IMR-90 (cell line): Measurements from ENCODE around the gene ARHGEF16. TPM values are rescaled to one million over a fixed set of nuclear protein-coding genes. Genes with fewer than 3 reads are reported as not detected.

Experiments
- ATAC-seq: fragments of 200-7000 bp; cut with Tn5 transposase; 2 replicates; pipeline ENCODE4 v1.9.1; 2020; ENCODE audit warnings: low read depth, mild to moderate bottlenecking, moderate library complexity
- BruUV-seq: library from RNA; stranded (reverse); fragments of 400-500 nt; replicated peaks from 2 replicates; lab custom pipeline; 2021; lab: Mats Ljungman, UMichigan
- CTCF ChIA-PET: fragments of 300-600 bp; formaldehyde crosslinking; extraction: SDS; loops from one replicate; lab custom pipeline; 2021; ENCODE audit warnings: antibody characterized with exemption; lab: Yijun Ruan, JAX
- POLR2A ChIA-PET: fragments of 300-600 bp; sonication (Branson Sonifier 250); formaldehyde crosslinking; loops from one replicate; lab custom pipeline; 2022; ENCODE audit warnings: antibody characterized with exemption; ENCODE audit not compliant: unreplicated experiment; lab: Charles Lee
- DNase-seq: peaks from one replicate; pipeline ENCODE4 v3.0.0; 2013
- H2AFZ ChIP-seq: replicated peaks from 2 replicates; pipeline ENCODE3; 2013; ENCODE audit warnings: low read length, mild to moderate bottlenecking; ENCODE audit not compliant: poor library complexity
- H2AK5ac ChIP-seq: 2 replicates; pipeline ENCODE4 v1.6.1; 2013; ENCODE audit warnings: low read depth, low read length, inconsistent platforms
- H2AK9ac ChIP-seq: replicated peaks from 2 replicates; pipeline ENCODE3; 2013; ENCODE audit warnings: mild to moderate bottlenecking, low read depth, low read length, moderate library complexity; ENCODE audit not compliant: poor library complexity
- H2BK120ac ChIP-seq: 2 replicates; pipeline ENCODE4 v1.6.1; 2013; ENCODE audit warnings: low read depth, low read length, inconsistent platforms
- H2BK15ac ChIP-seq: 3 replicates; pipeline ENCODE4 v1.6.1; 2013; ENCODE audit warnings: low read depth, low read length, inconsistent platforms
- H2BK20ac ChIP-seq: 2 replicates; pipeline ENCODE4 v1.6.1; 2013; ENCODE audit warnings: low read depth, mild to moderate bottlenecking, inconsistent platforms, low read length, moderate library complexity
- H2BK5ac ChIP-seq: 2 replicates; pipeline ENCODE4 v1.6.1; 2013; ENCODE audit warnings: mild to moderate bottlenecking, low read depth, low read length, inconsistent platforms; ENCODE audit not compliant: poor library complexity, severe bottlenecking
- H3K14ac ChIP-seq: replicated peaks from 2 replicates; pipeline ENCODE4 v1.6.1; 2013; ENCODE audit warnings: low read depth, low read length, inconsistent platforms
- H3K18ac ChIP-seq: 2 replicates; pipeline ENCODE4 v1.6.1; 2013; ENCODE audit warnings: low read depth, low read length, control low read depth
- H3K23ac ChIP-seq: 2 replicates; pipeline ENCODE4 v1.6.1; 2013; ENCODE audit warnings: low read depth, low read length, inconsistent platforms
- H3K27ac ChIP-seq: 2 replicates; pipeline ENCODE4 v1.5.1; 2013; ENCODE audit warnings: mild to moderate bottlenecking, control low read depth, low read length; ENCODE audit not compliant: insufficient read depth
- H3K27me3 ChIP-seq: 2 replicates; pipeline ENCODE4 v1.6.1; 2013; ENCODE audit warnings: low read length; ENCODE audit not compliant: control insufficient read depth, insufficient read depth
- H3K36me3 ChIP-seq: 2 replicates; pipeline ENCODE4 v1.6.1; 2013; ENCODE audit warnings: low read length, mixed read lengths; ENCODE audit not compliant: control insufficient read depth, insufficient read depth
- H3K4ac ChIP-seq: 2 replicates; pipeline ENCODE4 v1.6.1; 2013; ENCODE audit warnings: low read depth, low read length, inconsistent platforms
- H3K4me1 ChIP-seq: 2 replicates; pipeline ENCODE4 v1.6.1; 2013; ENCODE audit warnings: low read length, mixed read lengths; ENCODE audit not compliant: control insufficient read depth, insufficient read depth
- H3K4me2 ChIP-seq: 2 replicates; pipeline ENCODE4 v1.6.1; 2013; ENCODE audit warnings: low read depth, mild to moderate bottlenecking, control low read depth, low read length, moderate library complexity
- H3K4me3 ChIP-seq: 2 replicates; pipeline ENCODE4 v1.5.1; 2013; ENCODE audit warnings: low read depth, mild to moderate bottlenecking, control low read depth, low read length, moderate library complexity; ENCODE audit not compliant: insufficient read depth
- H3K56ac ChIP-seq: 2 replicates; pipeline ENCODE4 v1.6.1; 2013; ENCODE audit warnings: low read length, inconsistent platforms; ENCODE audit not compliant: insufficient read depth; ENCODE audit errors: extremely low read depth
- H3K79me1 ChIP-seq, 2 experiments: 2 replicates each; pipeline ENCODE4 v1.6.1; 2013; ENCODE audit warnings: low read length in 2 of 2, inconsistent platforms in 1 of 2, low read depth in 1 of 2
- H3K9ac ChIP-seq: 2 replicates; pipeline ENCODE4 v1.6.1; 2013; ENCODE audit warnings: low read depth, low read length, control low read depth
- H3K9me1 ChIP-seq: 2 replicates; pipeline ENCODE4 v1.6.1; 2013; ENCODE audit warnings: low read length, inconsistent platforms; ENCODE audit not compliant: insufficient read depth
- H3K9me3 ChIP-seq: 2 replicates; pipeline ENCODE4 v1.6.1; 2013; ENCODE audit warnings: low read length; ENCODE audit not compliant: control insufficient read depth, insufficient read depth
- H4K20me1 ChIP-seq: 2 replicates; pipeline ENCODE4 v1.6.1; 2013; ENCODE audit warnings: low read length, inconsistent platforms; ENCODE audit not compliant: insufficient read depth
- H4K5ac ChIP-seq: 2 replicates; pipeline ENCODE4 v1.6.1; 2013; ENCODE audit warnings: mild to moderate bottlenecking, low read depth, low read length, control low read depth
- H4K8ac ChIP-seq, 2 experiments: 2 replicates each; pipeline ENCODE4 v1.6.1; 2013; ENCODE audit warnings: low read depth in 2 of 2, low read length in 2 of 2, control low read depth in 1 of 2, inconsistent platforms in 1 of 2
- H4K91ac ChIP-seq: 2 replicates; pipeline ENCODE4 v1.6.1; 2013; ENCODE audit warnings: low read depth, low read length, inconsistent platforms; ENCODE audit not compliant: insufficient read depth
- CEBPB ChIP-seq: IDR thresholded peaks from 2 replicates; pipeline ENCODE4 v1.6.1; 2012; ENCODE audit warnings: low read depth, low read length, improper control_type of control experiment
- CHD1 ChIP-seq: IDR thresholded peaks from 2 replicates; pipeline ENCODE4 v1.6.1; 2012; ENCODE audit warnings: low read depth, low read length, improper control_type of control experiment
- FOS ChIP-seq: fragments of 150-350 bp; IDR thresholded peaks from 2 replicates; pipeline ENCODE4 v1.6.1; 2016; ENCODE audit warnings: low read depth, low read length
- MAZ ChIP-seq: IDR thresholded peaks from 2 replicates; pipeline ENCODE4 v1.6.1; 2012; ENCODE audit warnings: low read depth, mild to moderate bottlenecking, low read length, improper control_type of control experiment, moderate library complexity, borderline replicate concordance
- MXI1 ChIP-seq: IDR thresholded peaks from 2 replicates; pipeline ENCODE4 v1.6.1; 2012; ENCODE audit warnings: low read depth, mild to moderate bottlenecking, low read length, moderate library complexity, borderline replicate concordance
- NFE2L2 ChIP-seq: fragments of 150-350 bp; IDR thresholded peaks from 2 replicates; pipeline ENCODE4 v1.6.1; 2016; ENCODE audit warnings: low read depth, mild to moderate bottlenecking, low read length
- POLR2A ChIP-seq: IDR thresholded peaks from 2 replicates; pipeline ENCODE4 v1.6.1; 2012; ENCODE audit warnings: mild to moderate bottlenecking, low read depth, low read length
- RAD21 ChIP-seq: IDR thresholded peaks from 2 replicates; pipeline ENCODE4 v1.6.1; 2012; ENCODE audit warnings: low read length, improper control_type of control experiment
- RCOR1 ChIP-seq: IDR thresholded peaks from 2 replicates; pipeline ENCODE4 v1.6.1; 2012; ENCODE audit warnings: mild to moderate bottlenecking, low read length, improper control_type of control experiment; ENCODE audit not compliant: insufficient replicate concordance
- RFX5 ChIP-seq: IDR thresholded peaks from 2 replicates; pipeline ENCODE4 v1.8.0; 2012; ENCODE audit warnings: low read depth, mild to moderate bottlenecking, low read length, moderate library complexity
- WGBS, 2 experiments: methylation state at CpG; one replicate each; pipeline versions ENCODE4 v1.1.5 to v1.1.7; 2013; ENCODE audit warnings: missing lambda C conversion rate in 2 of 2; ENCODE audit not compliant: insufficient read length in 1 of 2; ENCODE audit errors: extremely low coverage in 2 of 2; 5-methylcytosine and 5-hydroxymethylcytosine counted together
- dilution Hi-C: fragments of 300-500 bp; cut with HindIII; formaldehyde crosslinking; loops from one replicate; pipeline ENCODE4 v1.14.3; 2018; ENCODE audit warnings: low sequenced_read_pairs; ENCODE audit not compliant: unreplicated experiment
- in situ Hi-C: fragments of 300-500 bp; cut with MboI; formaldehyde crosslinking; loops from 3 replicates; pipeline ENCODE4 v1.14.3; 2019; ENCODE audit warnings: low sequenced_read_pairs, inconsistent platforms, mixed read lengths
- intact Hi-C: fragments of 100-400 bp; cut with micrococcal nuclease; formaldehyde crosslinking; loops from 2 replicates; pipeline ENCODE4 v1.10.0; 2022
- polyA plus RNA-seq, 3 experiments: library from polyadenylated mRNA; depleted of rRNA; stranded (reverse); fragments of >200 nt; gene quantifications; 2 replicates each; pipeline ENCODE4 v1.2.3, GENCODE V29; 2012; ENCODE audit warnings: low replicate concordance in 1 of 3
- total RNA-seq: library from RNA; depleted of rRNA; stranded (reverse); fragments of >200 nt; gene quantifications from 2 replicates; pipeline ENCODE4 v1.2.3, GENCODE V29; 2012
- TF ChIP-seq, protein P1 (sequence below): fragments of 150-350 bp; IDR thresholded peaks from 2 replicates; pipeline ENCODE4 v1.6.1; 2017; ENCODE audit warnings: mild to moderate bottlenecking, antibody characterized with exemption, low read length, low read depth
- TF ChIP-seq, protein P2 (sequence below): conservative IDR thresholded peaks from 2 replicates; pipeline ENCODE4 v1.5.1; 2012; ENCODE audit warnings: mild to moderate bottlenecking, low read depth, low read length, improper control_type of control experiment

Gene ARHGEF16
- total and polyA plus RNA-seq, 2 of the 4 experiments (the other 2 are of a cell fraction): 0.18 to 0.39 TPM

DNA sequence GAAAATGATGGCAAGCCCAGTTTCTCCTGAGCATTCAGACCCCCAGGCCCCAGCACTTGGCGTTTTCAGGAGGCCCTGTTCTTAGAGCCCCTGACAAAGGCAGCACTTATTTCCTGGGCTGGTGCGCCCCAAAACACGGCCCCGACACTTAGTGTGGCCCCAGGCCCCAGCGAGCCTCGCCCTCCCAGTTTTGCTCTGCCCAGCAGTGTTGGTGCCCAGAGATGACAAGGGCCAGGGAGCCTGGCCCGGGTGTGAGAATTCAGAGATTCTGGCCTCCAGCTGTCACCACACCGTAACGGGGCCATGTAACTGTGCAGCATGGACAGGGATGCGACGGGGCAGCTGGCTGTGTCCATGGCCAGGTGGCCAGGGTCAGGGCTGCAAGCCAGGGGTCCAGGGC lies 18.0 kb upstream of the ARHGEF16 start:
- no peak for DNase-seq
- no peak for ATAC-seq
- H3K27me3 ChIP-seq: peaks cover 14% of the 10 kb centered on the region
- dilution Hi-C loops: no loop called here
- H3K79me1 ChIP-seq: no peaks in the 10 kb centered on the region
- H2BK5ac ChIP-seq: no peak overlapping the region
- H2BK20ac ChIP-seq: no peak overlapping the region
- H3K4me3 ChIP-seq: no peak overlapping the region
- no peaks in the 10 kb centered on the region for H3K4me1 ChIP-seq
- no peak overlapping the region for H3K14ac ChIP-seq
- H3K4me2 ChIP-seq: no peak overlapping the region
- H3K56ac ChIP-seq: no peak overlapping the region
- H3K9me1 ChIP-seq: no peaks in the 10 kb centered on the region
- no peak overlapping the region for H2AK5ac ChIP-seq
- H3K27ac ChIP-seq: no peak overlapping the region
- H4K5ac ChIP-seq: no peak overlapping the region
- no peak overlapping the region for H2BK120ac ChIP-seq
- H4K91ac ChIP-seq: no peak overlapping the region
- 76% methylated on average over 8 of the region's 11 CpGs; no CpG with 5 or more reads in 1 of the 2 experiments for WGBS, 2 experiments
- H3K36me3 ChIP-seq: no peaks in the 10 kb centered on the region
- ChIA-PET POLR2A (no interaction called here), CTCF (no interaction called here)
- no peak overlapping the region for H3K4ac ChIP-seq
- H2AK9ac ChIP-seq: no peak overlapping the region
- in situ Hi-C loops: no loop called here
- H2AFZ ChIP-seq: no peak overlapping the region
- TF ChIP-seq, protein P1, sequence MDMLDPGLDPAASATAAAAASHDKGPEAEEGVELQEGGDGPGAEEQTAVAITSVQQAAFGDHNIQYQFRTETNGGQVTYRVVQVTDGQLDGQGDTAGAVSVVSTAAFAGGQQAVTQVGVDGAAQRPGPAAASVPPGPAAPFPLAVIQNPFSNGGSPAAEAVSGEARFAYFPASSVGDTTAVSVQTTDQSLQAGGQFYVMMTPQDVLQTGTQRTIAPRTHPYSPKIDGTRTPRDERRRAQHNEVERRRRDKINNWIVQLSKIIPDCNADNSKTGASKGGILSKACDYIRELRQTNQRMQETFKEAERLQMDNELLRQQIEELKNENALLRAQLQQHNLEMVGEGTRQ: no peak
- TF ChIP-seq MAZ (no peak), NFE2L2 (no peak), MXI1 (no peak), CEBPB (no peak), FOS (no peak), RCOR1 (no peak), RFX5 (no peak), POLR2A (no peak), CHD1 (no peak), RAD21 (no peak)
- TF ChIP-seq, protein P2, sequence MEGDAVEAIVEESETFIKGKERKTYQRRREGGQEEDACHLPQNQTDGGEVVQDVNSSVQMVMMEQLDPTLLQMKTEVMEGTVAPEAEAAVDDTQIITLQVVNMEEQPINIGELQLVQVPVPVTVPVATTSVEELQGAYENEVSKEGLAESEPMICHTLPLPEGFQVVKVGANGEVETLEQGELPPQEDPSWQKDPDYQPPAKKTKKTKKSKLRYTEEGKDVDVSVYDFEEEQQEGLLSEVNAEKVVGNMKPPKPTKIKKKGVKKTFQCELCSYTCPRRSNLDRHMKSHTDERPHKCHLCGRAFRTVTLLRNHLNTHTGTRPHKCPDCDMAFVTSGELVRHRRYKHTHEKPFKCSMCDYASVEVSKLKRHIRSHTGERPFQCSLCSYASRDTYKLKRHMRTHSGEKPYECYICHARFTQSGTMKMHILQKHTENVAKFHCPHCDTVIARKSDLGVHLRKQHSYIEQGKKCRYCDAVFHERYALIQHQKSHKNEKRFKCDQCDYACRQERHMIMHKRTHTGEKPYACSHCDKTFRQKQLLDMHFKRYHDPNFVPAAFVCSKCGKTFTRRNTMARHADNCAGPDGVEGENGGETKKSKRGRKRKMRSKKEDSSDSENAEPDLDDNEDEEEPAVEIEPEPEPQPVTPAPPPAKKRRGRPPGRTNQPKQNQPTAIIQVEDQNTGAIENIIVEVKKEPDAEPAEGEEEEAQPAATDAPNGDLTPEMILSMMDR: no peak
- H4K8ac ChIP-seq: no peak overlapping the region
- H3K23ac ChIP-seq: no peak overlapping the region
- H3K9ac ChIP-seq: no peak overlapping the region
- intact Hi-C loops: no loop called here
- no TSS peak for BruUV-seq
- H3K18ac ChIP-seq: no peak overlapping the region
- no peaks in the 10 kb centered on the region for H4K20me1 ChIP-seq
- H2BK15ac ChIP-seq: no peak overlapping the region
- 0 out of 2 replicates have a peak, but pooled peaks cover 2% of the 10 kb centered on the region for H3K9me3 ChIP-seq
